AG08395 (cell line): ENCODE measurements around the gene HCRTR2.
"Not testable (repeated sequence)": the region's sequence is repeated elsewhere in the genome, so short reads cannot be mapped to it uniquely, and the experiment has no call there.

Experiments
- DNase-seq: peaks from one replicate; pipeline ENCODE4 v3.0.0; 2012; ENCODE audit warnings: mixed read lengths, low spot score

The HCRTR2 gene

DNA sequence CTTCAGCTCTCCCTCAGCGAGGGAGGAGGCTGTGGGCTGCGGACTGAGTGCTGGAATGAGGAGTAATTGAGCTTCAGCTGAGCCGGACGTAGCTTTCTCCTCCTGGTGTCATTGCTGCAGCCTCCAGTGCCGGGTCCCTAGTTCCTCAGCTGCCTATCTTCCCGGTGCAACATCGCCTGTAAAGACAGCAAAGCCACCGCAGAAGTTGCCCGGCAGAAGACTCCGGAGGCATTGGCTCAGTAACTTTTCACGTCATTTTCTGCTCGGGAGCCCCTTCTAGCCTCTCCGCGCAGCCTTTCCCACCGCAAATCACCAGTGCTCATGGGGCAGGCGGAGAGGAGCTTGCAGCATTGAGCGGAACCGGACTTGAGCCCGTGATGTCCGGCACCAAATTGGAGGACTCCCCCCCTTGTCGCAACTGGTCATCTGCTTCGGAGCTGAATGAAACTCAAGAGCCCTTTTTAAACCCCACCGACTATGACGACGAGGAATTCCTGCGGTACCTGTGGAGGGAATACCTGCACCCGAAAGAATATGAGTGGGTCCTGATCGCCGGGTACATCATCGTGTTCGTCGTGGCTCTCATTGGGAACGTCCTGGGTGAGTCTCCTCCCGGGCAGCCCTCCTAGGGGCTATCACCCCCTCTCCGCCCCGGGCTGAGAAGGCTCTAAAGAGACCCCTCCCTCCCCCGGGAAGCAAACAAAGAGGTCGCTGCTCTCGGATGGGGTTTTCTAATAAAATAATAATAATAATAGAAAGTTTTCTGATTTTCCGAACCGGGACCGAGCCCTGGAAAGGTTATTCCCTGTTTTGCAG, at the start of gene HCRTR2:
HCRTR2 (plus strand) TSS at position 305 of the 816 bp plus-strand sequence; CDS start at position 378, 73 bp downstream.
- no peak for DNase-seq

DNA sequence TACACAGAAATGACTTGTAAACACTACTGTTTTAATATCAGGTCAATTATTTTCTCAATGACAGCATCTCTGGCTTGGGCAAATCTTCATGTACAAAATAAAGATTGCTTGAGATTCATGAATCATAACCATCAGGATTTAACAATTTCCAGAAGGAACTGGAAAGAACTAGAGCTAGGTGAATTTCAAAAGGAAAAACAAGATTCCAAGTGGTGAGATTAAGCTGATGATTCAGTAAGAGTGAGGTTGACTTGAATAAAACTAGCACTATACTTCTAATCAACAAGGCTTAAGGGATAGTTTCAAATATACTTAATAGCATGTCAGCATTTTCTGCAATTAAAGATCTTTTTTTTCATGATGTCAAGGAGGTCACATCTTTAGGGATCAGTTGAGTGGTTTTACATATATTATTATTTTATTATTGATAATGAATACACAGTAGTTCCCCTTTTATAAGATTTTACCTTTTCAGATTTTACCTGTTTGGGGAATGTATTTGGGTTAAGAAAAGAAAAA, 43.5 kb upstream of the HCRTR2 start:
- DNase-seq: no peak

DNA sequence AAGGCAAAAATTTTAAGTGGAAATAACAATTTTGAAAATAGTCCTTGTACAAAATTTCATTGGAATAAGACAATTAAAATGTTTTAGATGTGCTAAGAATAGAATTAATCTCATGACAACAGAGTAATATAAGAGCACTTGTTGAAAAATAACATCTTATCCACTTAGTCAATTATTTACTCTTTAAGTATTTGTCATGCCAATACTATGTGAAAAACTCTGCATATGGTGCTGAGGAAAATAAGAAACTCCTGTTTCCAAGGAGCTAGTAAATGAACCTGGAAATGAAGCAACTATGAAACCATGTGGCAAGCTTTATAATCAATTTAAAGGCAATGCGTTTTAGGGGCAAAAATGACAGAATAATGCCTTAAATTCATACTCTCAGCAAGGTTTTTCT, 42.7 kb upstream of the HCRTR2 start:
- DNase-seq: no peak

DNA sequence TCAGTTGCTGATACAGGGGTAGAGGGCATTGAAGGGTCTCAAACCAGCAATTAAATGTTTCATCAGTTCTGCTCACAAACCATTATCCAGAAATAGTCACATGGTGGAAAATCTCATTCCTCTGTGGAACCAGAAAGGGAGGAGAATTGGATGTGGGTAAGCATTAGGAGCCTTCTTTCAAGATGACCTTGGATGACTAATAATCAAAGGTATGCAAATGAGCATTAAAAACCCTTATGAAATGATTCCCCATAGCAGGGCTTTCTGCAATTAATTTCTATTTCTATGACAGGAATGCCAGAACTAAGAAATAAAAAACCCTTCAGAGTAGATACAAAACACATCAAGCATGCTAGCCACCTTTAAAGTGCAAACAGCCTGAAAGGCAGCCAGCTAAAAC, 37.4 kb upstream of the HCRTR2 start:
- no peak for DNase-seq

GRCh38 chr6:55137929-55138693, 36.2 kb upstream of the HCRTR2 start:
- DNase-seq: no peak

GRCh38 chr6:55141611-55142010, 32.7 kb upstream of the HCRTR2 start:
- DNase-seq: no peak

DNA sequence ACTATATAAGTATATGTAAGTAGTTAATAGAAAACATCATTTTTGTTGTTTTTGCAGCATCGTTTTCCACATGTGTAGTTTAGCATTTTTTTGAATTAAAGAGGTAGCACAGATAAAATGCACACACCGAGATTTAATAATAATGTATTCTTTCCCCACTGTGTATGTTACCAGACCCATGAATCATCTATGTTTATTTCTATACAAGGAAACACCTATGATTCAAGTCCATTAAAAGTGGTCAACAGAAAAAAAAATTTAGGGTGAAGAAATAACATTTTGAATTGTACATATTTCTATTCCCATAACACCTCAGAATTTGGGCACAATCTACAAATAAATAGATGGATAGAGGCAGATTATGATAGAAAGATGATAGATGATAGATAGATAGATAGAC, 31.7 kb upstream of the HCRTR2 start:
- no peak for DNase-seq

DNA sequence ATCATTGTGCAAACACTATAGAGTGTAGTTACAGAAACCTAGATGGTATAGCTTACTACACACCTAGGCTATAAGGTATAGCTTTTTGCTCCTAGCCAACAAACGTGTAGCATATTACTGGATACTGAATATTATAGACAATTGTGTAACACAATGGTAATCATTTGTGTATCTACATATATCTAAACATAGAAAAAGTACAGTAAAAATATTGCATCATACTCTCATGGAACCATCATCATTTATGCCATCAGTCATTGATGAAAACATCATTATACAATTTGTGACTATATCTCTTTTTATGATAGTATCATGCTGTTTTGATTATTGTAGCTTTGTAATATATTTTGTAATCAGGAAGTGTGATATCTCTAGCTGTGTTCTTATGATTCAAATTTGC, 21.0 kb upstream of the HCRTR2 start:
- no peak for DNase-seq

GRCh38 chr6:55158784-55159183, 15.5 kb upstream of the HCRTR2 start:
- not testable (repeated sequence) for DNase-seq

GRCh38 chr6:55167860-55168259, 6.5 kb upstream of the HCRTR2 start:
- no peak for DNase-seq

- DNase-seq: no peak
Observed at GRCh38 chr6:55175078-55176049, 1.0 kb downstream of the HCRTR2 start.

GRCh38 chr6:55176958-55177357, 2.6 kb downstream of the HCRTR2 start:
- DNase-seq: no peak

DNA sequence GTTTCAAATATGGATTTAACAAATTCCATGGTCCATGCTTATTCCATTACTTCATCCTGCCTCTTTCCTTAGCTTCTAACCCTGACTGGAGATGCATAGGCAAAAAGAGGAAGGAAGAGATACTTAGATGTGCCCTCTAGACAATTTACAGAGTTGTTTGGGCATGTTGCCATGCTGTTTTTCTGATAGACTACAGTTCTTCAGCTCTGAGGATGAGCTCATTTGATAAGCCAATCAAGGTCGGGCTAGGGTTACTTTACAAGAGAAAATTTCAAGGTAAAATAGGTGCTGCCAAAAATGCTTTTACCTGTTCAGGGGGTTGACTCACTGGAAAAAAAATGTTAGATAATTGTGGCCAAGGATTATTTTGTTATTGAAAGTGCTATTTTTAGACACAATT, 5.9 kb downstream of the HCRTR2 start:
- no peak for DNase-seq

DNA sequence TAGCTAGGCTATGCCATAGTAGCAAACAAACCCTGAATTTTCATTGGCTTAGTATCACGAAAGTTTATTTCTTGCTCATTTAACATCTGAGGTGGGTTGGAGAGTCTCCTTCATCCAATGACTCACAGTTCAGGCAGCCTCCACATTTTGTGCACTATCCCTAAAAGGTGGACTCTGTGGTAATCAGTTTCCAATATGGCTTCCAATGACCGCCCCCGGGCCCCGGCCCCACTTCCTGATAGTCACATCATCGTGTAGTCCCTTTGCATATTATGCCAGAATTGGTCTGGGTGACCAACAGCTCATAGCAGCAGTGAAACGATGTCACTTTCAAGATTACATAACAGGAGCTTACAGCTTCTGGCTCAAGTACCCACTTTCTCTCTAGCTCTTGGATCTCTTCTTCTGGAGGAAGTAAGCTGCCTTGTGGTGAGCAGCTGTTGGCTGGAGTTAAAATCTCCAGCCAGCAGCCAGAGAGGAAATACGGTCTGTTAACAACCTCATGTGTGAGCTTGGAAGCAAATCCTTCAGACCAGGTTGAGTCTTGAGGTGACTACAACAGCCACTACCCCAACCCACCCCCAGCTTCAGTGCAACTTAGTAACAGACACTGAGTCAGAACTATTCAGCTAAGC, 7.8 kb downstream of the HCRTR2 start:
- DNase-seq: no peak

- no peak for DNase-seq
Observed at GRCh38 chr6:55184782-55185530, 10.6 kb downstream of the HCRTR2 start.

DNA sequence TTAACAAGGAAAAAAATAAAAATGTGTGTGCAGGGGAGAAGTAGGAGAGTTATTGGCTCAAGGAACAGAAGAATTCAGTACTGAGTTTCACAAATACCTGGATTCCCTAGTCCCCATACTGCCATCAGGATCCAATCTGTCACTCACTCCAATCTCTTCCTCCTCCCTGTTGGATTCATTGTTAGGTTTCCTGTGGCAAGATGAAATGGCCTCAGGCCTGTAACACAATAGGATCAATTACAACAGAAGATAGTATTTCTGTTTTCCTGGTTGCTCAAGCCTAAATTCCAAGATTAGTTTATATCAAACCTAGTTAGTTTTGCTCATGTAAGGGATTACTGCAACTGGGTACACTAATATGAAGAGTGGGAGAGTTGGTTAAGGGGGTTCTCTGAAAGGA, 24.4 kb downstream of the HCRTR2 start:
- DNase-seq: no peak

GRCh38 chr6:55199239-55199638, 24.9 kb downstream of the HCRTR2 start:
- no peak for DNase-seq

DNA sequence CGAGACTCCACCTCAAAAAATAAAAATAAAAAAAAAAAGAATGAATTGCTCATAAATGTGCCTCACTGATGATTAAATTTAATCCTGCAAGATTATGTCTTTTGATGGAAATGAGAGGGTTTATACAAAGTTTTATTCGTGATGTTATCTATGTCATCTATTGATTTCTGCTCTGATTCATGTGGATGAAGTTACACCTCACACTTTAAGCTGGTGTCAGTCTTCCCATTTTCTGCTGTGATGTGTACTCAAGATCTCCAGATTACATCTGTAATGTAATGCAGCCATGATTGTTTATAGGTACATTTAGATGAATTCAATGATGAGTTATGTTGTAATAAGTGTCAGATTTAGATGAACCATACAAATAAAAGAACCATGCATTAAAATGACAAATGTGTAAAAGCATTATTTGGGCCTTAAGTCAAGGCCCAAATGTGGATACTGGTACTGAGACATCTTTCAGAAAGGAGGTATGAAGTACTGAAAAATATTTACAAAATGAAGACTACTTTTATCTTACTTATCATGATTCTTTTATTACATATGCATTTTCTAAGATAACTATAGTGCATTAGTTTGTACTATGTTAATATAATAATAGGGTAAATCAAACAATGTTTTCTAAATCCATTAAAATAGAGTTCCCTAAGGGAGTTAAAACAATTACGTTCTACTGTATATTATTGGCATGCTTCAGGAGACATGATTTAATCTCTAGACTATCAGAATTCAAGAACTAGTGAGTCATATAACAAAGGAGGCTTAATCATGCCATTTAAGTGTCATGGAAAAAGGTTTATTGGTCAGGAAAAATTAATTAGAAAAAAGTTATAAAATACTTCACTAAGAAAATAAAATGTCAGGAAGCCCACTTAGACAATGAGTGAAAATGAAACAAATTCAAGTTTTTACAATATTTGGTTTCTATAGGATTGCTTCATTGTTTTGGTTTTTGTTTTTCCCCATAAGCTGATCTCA, 34.5 kb downstream of the HCRTR2 start:
- DNase-seq: no peak

GRCh38 chr6:55210952-55211351, 36.6 kb downstream of the HCRTR2 start:
- DNase-seq: no peak
